ENCODE results near the gene SLC26A6.
A peak's percentile ranks its signal among the peaks of the same experiment; 100 is the strongest.

Gene SLC26A6

DNA sequence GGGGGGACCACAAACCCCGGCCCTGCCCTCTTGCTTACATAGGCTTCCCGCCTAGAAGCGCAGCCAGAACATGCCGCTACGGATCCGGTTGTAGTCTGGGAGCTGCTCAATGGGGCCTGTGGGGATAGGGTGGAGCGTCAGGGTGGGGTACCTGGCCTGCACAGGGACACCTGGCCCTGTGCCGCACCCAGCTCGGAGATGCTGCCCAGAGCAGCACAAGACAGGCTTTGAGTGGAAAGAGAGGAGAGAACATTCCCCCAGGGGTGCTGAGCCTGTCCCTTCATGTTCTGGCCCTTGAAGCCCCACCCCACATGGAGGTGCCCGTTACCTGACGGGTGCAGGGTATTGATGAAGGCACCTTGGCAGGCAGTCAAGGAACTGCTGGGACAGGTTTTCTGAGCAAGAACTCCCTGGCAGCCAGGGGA is 36.2 kb downstream of the SLC26A6 start:
- no peak for TF ChIP-seq ZFP30 (CRISPR knock-in tag; IDR thresholded peaks at IDR 0.05)
- no peak for TF ChIP-seq PPARA (CRISPR knock-in tag; IDR thresholded peaks at IDR 0.05; ENCODE audit: borderline replicate concordance)
- TF ChIP-seq ARNTL (CRISPR knock-in tag; IDR thresholded peaks at IDR 0.05; ENCODE audit: borderline replicate concordance, low read depth): no peak
- TF ChIP-seq, protein P1, sequence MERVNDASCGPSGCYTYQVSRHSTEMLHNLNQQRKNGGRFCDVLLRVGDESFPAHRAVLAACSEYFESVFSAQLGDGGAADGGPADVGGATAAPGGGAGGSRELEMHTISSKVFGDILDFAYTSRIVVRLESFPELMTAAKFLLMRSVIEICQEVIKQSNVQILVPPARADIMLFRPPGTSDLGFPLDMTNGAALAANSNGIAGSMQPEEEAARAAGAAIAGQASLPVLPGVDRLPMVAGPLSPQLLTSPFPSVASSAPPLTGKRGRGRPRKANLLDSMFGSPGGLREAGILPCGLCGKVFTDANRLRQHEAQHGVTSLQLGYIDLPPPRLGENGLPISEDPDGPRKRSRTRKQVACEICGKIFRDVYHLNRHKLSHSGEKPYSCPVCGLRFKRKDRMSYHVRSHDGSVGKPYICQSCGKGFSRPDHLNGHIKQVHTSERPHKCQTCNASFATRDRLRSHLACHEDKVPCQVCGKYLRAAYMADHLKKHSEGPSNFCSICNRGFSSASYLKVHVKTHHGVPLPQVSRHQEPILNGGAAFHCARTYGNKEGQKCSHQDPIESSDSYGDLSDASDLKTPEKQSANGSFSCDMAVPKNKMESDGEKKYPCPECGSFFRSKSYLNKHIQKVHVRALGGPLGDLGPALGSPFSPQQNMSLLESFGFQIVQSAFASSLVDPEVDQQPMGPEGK (CRISPR knock-in tag; IDR thresholded peaks at IDR 0.05; ENCODE audit: borderline replicate concordance): no peak
- TF ChIP-seq, protein P2, sequence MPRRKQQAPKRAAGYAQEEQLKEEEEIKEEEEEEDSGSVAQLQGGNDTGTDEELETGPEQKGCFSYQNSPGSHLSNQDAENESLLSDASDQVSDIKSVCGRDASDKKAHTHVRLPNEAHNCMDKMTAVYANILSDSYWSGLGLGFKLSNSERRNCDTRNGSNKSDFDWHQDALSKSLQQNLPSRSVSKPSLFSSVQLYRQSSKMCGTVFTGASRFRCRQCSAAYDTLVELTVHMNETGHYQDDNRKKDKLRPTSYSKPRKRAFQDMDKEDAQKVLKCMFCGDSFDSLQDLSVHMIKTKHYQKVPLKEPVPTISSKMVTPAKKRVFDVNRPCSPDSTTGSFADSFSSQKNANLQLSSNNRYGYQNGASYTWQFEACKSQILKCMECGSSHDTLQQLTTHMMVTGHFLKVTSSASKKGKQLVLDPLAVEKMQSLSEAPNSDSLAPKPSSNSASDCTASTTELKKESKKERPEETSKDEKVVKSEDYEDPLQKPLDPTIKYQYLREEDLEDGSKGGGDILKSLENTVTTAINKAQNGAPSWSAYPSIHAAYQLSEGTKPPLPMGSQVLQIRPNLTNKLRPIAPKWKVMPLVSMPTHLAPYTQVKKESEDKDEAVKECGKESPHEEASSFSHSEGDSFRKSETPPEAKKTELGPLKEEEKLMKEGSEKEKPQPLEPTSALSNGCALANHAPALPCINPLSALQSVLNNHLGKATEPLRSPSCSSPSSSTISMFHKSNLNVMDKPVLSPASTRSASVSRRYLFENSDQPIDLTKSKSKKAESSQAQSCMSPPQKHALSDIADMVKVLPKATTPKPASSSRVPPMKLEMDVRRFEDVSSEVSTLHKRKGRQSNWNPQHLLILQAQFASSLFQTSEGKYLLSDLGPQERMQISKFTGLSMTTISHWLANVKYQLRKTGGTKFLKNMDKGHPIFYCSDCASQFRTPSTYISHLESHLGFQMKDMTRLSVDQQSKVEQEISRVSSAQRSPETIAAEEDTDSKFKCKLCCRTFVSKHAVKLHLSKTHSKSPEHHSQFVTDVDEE (CRISPR knock-in tag; IDR thresholded peaks at IDR 0.05): no peak
- no peak for TF ChIP-seq TOX (CRISPR knock-in tag; IDR thresholded peaks at IDR 0.05; ENCODE audit: borderline replicate concordance)
- TF ChIP-seq, protein P3, sequence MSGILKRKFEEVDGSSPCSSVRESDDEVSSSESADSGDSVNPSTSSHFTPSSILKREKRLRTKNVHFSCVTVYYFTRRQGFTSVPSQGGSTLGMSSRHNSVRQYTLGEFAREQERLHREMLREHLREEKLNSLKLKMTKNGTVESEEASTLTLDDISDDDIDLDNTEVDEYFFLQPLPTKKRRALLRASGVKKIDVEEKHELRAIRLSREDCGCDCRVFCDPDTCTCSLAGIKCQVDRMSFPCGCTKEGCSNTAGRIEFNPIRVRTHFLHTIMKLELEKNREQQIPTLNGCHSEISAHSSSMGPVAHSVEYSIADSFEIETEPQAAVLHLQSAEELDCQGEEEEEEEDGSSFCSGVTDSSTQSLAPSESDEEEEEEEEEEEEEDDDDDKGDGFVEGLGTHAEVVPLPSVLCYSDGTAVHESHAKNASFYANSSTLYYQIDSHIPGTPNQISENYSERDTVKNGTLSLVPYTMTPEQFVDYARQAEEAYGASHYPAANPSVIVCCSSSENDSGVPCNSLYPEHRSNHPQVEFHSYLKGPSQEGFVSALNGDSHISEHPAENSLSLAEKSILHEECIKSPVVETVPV (CRISPR knock-in tag; IDR thresholded peaks at IDR 0.05): no peak
- no peak for TF ChIP-seq BACH2 (CRISPR knock-in tag; IDR thresholded peaks at IDR 0.05; ENCODE audit: borderline replicate concordance)
- TF ChIP-seq ZNF565 (CRISPR knock-in tag; conservative IDR thresholded peaks at IDR 0.05; ENCODE audit: low read depth): no peak
- TF ChIP-seq ISL1 (CRISPR knock-in tag; IDR thresholded peaks at IDR 0.05): no peak
- no peak for ATAC-seq

DNA sequence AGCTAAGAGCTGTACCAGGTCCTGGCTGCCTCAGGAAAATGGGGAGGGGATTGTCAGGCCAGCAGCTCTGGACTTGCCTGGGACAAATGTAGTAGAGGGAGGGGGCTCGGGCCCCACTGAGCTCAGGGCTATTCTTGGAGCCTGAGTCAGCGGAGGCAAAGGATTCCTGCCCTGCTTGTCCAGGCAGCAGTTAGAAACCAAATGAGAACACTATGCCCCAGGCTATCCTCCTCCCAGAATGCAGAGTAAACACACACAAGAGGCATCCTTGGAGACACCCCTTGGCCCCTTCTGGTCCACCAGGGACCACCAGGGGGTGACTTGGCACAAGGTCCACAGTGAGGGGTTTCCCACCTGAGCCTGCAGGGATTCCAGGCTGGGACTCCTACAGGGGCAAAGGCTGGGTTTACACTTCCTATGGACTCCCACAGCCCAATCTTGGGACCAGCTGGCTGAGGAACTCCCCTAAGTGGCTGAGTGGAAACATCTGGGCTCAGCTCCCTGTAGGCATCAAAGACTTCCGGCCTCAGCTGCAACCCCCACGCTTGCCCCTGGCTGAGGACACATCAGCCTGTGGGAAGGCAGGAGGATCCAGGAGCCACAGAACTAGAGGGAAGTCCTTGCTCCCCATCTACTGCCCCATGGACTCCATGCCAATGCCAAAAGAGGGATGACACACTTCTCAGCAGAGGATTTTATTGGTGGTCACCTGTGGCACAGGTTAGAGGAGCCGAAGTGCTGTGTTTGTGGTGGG is 36.8 kb downstream of the SLC26A6 start:
- ATAC-seq: peak; percentile 71

DNA sequence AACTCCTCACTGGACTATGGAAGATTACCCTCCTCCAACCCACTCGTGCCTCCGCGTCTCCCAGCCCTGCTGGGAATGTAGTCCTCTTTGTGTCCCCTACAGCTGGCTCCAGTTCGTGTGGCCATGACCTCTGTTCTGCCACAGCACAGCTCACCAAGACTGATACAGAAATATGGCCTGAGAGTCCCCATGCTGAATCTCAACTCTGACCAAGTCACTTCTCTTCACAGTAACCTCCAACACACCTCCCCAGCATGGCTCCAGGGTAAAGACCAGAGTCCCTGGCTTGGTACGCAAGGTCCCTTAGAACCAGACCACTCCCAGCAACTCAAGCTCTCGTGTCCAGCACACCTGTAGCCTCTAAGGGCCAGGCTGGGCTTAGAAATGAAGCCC is 37.9 kb downstream of the SLC26A6 start:
- ATAC-seq: no peak
- TF ChIP-seq ISL1 (CRISPR knock-in tag; IDR thresholded peaks at IDR 0.05) (no peak), ZFP30 (CRISPR knock-in tag; IDR thresholded peaks at IDR 0.05) (no peak), SNAI2 (CRISPR knock-in tag; IDR thresholded peaks at IDR 0.05) (no peak), ARNTL (CRISPR knock-in tag; IDR thresholded peaks at IDR 0.05; ENCODE audit: borderline replicate concordance, low read depth) (no peak), OSR1 (CRISPR knock-in tag; IDR thresholded peaks at IDR 0.05) (no peak), PPARA (CRISPR knock-in tag; IDR thresholded peaks at IDR 0.05; ENCODE audit: borderline replicate concordance) (no peak), CSDC2 (CRISPR knock-in tag; IDR thresholded peaks at IDR 0.05) (no peak), ZFP3 (CRISPR knock-in tag; IDR thresholded peaks at IDR 0.05) (no peak), ZC3H10 (CRISPR knock-in tag; IDR thresholded peaks at IDR 0.05) (no peak), BACH2 (CRISPR knock-in tag; IDR thresholded peaks at IDR 0.05; ENCODE audit: borderline replicate concordance) (no peak), TOX (CRISPR knock-in tag; IDR thresholded peaks at IDR 0.05; ENCODE audit: borderline replicate concordance) (no peak)
- TF ChIP-seq, protein P1 (CRISPR knock-in tag; IDR thresholded peaks at IDR 0.05; ENCODE audit: borderline replicate concordance): no peak
- TF ChIP-seq, protein P2 (CRISPR knock-in tag; IDR thresholded peaks at IDR 0.05): no peak
- TF ChIP-seq, protein P3 (CRISPR knock-in tag; IDR thresholded peaks at IDR 0.05): no peak
- TF ChIP-seq, protein P4, sequence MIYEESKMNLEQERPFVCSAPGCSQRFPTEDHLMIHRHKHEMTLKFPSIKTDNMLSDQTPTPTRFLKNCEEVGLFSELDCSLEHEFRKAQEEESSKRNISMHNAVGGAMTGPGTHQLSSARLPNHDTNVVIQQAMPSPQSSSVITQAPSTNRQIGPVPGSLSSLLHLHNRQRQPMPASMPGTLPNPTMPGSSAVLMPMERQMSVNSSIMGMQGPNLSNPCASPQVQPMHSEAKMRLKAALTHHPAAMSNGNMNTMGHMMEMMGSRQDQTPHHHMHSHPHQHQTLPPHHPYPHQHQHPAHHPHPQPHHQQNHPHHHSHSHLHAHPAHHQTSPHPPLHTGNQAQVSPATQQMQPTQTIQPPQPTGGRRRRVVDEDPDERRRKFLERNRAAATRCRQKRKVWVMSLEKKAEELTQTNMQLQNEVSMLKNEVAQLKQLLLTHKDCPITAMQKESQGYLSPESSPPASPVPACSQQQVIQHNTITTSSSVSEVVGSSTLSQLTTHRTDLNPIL (CRISPR knock-in tag; IDR thresholded peaks at IDR 0.05; ENCODE audit: low read depth): no peak

More for the DNA sequence above, 36.8 kb downstream of the SLC26A6 start:
- TF ChIP-seq OSR1 (CRISPR knock-in tag; IDR thresholded peaks at IDR 0.05): no peak
- no peak for TF ChIP-seq ZNF565 (CRISPR knock-in tag; conservative IDR thresholded peaks at IDR 0.05; ENCODE audit: low read depth)
- no peak for TF ChIP-seq ZC3H10 (CRISPR knock-in tag; IDR thresholded peaks at IDR 0.05)
- TF ChIP-seq, protein P5, sequence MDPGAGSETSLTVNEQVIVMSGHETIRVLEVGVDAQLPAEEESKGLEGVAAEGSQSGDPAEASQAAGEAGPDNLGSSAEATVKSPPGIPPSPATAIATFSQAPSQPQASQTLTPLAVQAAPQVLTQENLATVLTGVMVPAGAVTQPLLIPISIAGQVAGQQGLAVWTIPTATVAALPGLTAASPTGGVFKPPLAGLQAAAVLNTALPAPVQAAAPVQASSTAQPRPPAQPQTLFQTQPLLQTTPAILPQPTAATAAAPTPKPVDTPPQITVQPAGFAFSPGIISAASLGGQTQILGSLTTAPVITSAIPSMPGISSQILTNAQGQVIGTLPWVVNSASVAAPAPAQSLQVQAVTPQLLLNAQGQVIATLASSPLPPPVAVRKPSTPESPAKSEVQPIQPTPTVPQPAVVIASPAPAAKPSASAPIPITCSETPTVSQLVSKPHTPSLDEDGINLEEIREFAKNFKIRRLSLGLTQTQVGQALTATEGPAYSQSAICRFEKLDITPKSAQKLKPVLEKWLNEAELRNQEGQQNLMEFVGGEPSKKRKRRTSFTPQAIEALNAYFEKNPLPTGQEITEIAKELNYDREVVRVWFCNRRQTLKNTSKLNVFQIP (CRISPR knock-in tag; IDR thresholded peaks at IDR 0.05; ENCODE audit: borderline replicate concordance, low read depth): no peak
- no peak for TF ChIP-seq ISL1 (CRISPR knock-in tag; IDR thresholded peaks at IDR 0.05)
- TF ChIP-seq ZNF70 (CRISPR knock-in tag; IDR thresholded peaks at IDR 0.05): no peak
- TF ChIP-seq ZNF8 (CRISPR knock-in tag; IDR thresholded peaks at IDR 0.05): no peak
